Measurements from ENCODE around the gene BSPRY. TPM values are rescaled to one million over a fixed set of nuclear protein-coding genes. Genes with fewer than 3 reads are reported as not detected.
"Not testable (repeated sequence)": the region's sequence is repeated elsewhere in the genome, so short reads cannot be mapped to it uniquely, and the experiment has no call there.

Gene BSPRY
- total and polyA plus RNA-seq, 2 of the 13 experiments (the other 11 are each of a cell fraction or from before 2014, with no cell fraction given): 0.09 to 0.26 TPM

GRCh38 chr9:113406873-113407511, 57.7 kb downstream of the BSPRY start (continued):
- TF ChIP-seq ZGPAT (CRISPR knock-in tag; IDR thresholded peaks at IDR 0.05) (0 out of 2 replicates have a peak, but pooled peaks have one; percentile 28), FOXK2 (IDR thresholded peaks at IDR 0.05) (peak; percentile 76), SOX6 (CRISPR knock-in tag; IDR thresholded peaks at IDR 0.05) (peak; percentile 39; the same call in 1 of the 2 replicates), FOXA1 (CRISPR knock-in tag; IDR thresholded peaks at IDR 0.05) (peak; percentile 92), KDM2A (CRISPR knock-in tag; IDR thresholded peaks at IDR 0.05; ENCODE audit: borderline replicate concordance, low read depth) (0 out of 2 replicates have a peak, but pooled peaks have one; percentile 45), ZNF362 (CRISPR knock-in tag; IDR thresholded peaks at IDR 0.05; ENCODE audit: borderline replicate concordance) (peak; percentile 52; the same call in 1 of the 2 replicates)
- TF ChIP-seq SOX6, FOXA1 (IDR thresholded peaks at IDR 0.05): not testable (repeated sequence)

GRCh38 chr9:113409481-113409880, 60.1 kb downstream of the BSPRY start:
- WGBS (ENCODE audit: low lambda C conversion rate): 41% methylated on average over 10 of the region's 10 CpGs
- intact Hi-C loops (cut with micrococcal nuclease; ENCODE audit: unreplicated experiment): loop anchor here (10.0 kb wide), 1 partner anchor 135 kb away; the partner anchor contains the start of genes CDC26 and PRPF4
- Histone ChIP-seq H3K9ac (ENCODE audit: insufficient read depth, low read depth, low read length) (peak overlapping the region; percentile 93), H3K79me2 (ENCODE audit: insufficient read depth, low read length) (peaks cover 12% of the 10 kb centered on the region), H3K27ac (ENCODE audit: extremely low read length, insufficient read depth, low read length) (peak overlapping the region; percentile 91), H3K9me3 (ENCODE audit: low read length) (no peaks in the 10 kb centered on the region), H2AFZ (ENCODE audit: low read length) (no peak overlapping the region), H3K4me2 (ENCODE audit: low read depth, low read length) (peak overlapping the region; percentile 86), H3K4me3 (replicated peaks in 1 of 3; ENCODE audit: insufficient read depth in 1 of 3, low read depth in 2 of 3, low read length in 3 of 3) (peak overlapping the region; percentile 91 to 98 (median 95)), H3K36me3 (replicated peaks in 1 of 2; ENCODE audit: control insufficient read depth in 1 of 2, insufficient read depth in 2 of 2, low read length in 2 of 2) (peaks cover 0 to 19% of the 10 kb centered on the region in 2 experiments; a peak in 3 of 5 replicates), H3K27me3 (ENCODE audit: control insufficient read depth in 1 of 2, insufficient read depth in 2 of 2, low read length in 2 of 2) (no peaks in the 10 kb centered on the region; a peak in 1 of 5 replicates), H4K20me1 (ENCODE audit: insufficient read depth, low read length) (no peaks in the 10 kb centered on the region), H3K4me1 (ENCODE audit: insufficient read depth, low read length) (peaks cover 37% of the 10 kb centered on the region)
- BruUV-seq (replicated peaks): TSS peak; percentile 73
- TF ChIP-seq ZNF383 (CRISPR knock-in tag; IDR thresholded peaks at IDR 0.05; ENCODE audit: borderline replicate concordance): 0 out of 2 replicates have a peak, but pooled peaks have one; percentile 2
- TF ChIP-seq CREB3 (CRISPR knock-in tag; IDR thresholded peaks at IDR 0.05): no peak
- ATAC-seq (no peak), FAIRE-seq (no peak), DNase-seq (ENCODE audit: low spot score) (no peak)
- ChIA-PET POLR2A (interaction anchor here (0.8 to 3.6 kb wide), 22 partner anchors 9 to 245 kb away, joined by 3 to 50 read pairs (median 4); partner anchors contain the start of genes ALAD, CDC26, FKBP15 and HDHD3), CTCF (ENCODE audit: low intra/inter-chr PET ratio, low total read pairs) (no interaction called here)
- in situ Hi-C loops (cut with HindIII; ENCODE audit: extremely low pct_ligation_motif_present, low pct_unique_long_range_greater_than_20kb): no loop called here
